GM19351 (cell line): Measurements from ENCODE around the gene ATP6V0C.
"Not testable (repeated sequence)": the region's sequence is repeated elsewhere in the genome, so short reads cannot be mapped to it uniquely, and the experiment has no call there.

ENCODE experiments used
- ATAC-seq: cut with Tn5 transposase; IDR thresholded peaks from one replicate; pipeline ENCODE4 v1.9.1; 2021; ENCODE audit warnings: mild to moderate bottlenecking, moderate library complexity; ENCODE audit not compliant: unreplicated experiment

Gene ATP6V0C

GRCh38 chr16:2527071-2527783 is 13.5 kb downstream of the ATP6V0C start:
- no peak for ATAC-seq

DNA sequence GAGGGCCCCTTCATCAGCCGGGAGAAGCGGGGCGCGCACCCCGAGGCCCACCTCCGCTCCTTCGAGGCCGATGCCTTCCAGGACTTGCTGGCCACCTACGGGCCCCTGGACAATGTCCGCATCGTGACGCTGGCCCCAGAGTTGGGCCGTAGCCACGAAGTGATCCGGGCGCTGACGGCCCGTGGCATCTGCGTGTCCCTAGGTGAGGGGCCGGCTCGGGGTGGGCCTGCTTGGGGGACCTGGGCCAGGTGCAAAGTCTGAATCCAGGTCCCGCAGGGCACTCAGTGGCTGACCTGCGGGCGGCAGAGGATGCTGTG is 14.0 kb downstream of the ATP6V0C start:
- ATAC-seq, result no peak

DNA sequence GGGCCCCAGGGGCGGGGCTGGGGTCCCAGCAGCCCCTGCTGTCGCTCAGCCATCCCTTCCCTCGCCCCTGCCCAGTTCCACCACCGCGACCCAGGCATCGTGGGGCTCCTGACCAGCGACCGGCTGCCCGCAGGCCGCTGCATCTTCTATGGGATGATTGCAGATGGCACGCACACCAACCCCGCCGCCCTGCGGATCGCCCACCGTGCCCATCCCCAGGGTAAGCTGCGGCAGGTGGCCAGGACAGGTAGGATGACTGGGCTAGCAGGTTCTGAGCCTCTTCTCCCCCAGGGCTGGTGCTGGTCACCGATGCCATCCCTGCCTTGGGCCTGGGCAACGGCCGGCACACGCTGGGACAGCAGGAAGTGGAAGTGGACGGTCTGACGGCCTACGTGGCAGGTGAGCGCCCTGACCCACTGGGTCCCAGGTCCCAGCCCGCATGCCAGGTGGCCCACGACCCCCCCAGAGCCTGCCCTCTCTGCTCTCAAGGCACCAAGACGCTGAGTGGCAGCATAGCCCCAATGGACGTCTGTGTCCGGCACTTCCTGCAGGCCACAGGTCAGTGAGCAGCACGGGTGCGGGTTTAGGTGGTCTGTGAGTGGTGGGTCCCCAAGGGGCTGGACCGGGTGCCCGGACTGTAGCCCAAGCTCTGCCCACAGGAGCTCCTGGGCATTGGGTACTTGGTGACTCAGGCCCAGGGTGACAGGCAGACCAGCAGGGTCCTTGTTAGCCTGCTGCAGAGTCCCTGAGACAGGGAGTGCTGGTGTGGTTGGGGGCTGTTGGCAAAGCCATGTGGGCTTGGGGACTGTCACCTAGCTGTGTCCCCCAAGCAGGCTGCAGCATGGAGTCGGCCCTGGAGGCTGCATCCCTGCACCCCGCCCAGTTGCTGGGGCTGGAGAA is 14.7 kb downstream of the ATP6V0C start:
- ATAC-seq, result no peak

DNA sequence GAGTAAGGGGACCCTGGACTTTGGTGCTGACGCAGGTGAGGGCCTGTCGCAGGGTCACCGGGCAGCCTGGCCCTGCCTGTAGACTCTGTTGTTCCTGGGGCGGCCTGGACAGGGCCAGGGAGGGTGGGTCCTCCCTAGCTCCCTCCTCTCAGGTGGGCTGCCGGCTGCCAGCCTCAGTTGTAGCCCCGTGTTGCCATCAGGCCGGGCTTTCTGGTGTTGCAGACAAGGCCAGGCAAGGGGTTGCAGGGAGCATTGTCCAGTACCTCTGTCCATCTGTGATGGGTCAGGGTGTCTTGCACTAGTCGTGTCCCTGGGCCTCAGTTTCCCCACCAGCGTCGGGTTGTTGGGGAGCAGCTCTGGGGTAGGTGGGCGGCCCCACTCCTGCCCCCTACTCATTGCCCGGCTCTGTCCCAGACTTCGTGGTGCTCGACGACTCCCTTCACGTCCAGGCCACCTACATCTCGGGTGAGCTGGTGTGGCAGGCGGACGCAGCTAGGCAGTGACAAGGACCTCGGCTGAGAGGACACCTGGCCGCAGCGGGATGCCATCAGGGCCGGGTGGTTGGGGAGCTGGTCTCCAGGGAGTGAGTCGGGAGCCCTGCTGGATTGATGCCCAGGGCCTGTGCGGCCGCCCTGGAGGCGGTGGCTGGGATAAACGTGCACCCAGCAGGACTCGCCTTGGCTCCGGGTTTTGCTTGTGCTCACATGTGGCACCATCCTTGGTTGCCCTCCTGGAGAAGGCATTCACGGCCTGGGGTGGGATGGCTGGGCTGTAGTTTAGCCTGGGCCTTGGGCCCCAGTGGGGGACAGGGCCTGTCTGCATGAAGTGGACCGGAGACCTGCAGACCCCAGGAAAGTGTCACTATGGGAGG is 15.5 kb downstream of the ATP6V0C start:
- no peak for ATAC-seq

DNA sequence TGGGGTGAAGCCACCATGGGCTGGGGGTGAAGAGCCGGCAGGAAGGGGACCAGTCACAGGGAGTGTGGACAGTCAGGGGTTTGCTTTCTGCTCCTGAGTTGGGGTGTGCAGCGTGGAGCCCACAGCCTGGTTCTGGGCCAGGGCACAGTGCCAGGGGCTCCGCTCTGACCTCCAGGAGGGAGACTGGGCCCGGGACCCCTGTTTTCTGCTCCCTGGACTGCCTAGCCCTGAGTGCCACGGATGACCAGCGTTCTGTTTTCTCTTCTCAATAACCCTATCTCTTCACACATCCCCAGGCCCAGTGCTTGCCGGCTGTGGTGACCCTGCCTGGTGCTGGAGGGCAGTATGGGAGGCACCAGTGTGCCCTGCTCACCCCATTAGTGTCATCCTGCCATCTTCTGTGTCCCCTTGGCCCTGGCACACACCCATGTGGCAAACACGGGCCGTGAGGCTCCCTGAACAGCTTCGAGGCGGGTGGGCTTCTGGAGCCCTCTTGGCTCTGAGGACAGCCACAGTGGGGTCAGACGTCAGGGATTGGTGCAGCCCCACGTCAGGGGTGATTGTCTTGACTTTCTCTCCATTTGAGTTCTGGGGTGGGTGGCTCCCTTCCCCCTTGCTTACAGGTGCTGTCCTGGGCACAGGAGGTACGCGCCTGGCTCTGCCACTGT is 16.3 kb downstream of the ATP6V0C start:
- ATAC-seq, result no peak

DNA sequence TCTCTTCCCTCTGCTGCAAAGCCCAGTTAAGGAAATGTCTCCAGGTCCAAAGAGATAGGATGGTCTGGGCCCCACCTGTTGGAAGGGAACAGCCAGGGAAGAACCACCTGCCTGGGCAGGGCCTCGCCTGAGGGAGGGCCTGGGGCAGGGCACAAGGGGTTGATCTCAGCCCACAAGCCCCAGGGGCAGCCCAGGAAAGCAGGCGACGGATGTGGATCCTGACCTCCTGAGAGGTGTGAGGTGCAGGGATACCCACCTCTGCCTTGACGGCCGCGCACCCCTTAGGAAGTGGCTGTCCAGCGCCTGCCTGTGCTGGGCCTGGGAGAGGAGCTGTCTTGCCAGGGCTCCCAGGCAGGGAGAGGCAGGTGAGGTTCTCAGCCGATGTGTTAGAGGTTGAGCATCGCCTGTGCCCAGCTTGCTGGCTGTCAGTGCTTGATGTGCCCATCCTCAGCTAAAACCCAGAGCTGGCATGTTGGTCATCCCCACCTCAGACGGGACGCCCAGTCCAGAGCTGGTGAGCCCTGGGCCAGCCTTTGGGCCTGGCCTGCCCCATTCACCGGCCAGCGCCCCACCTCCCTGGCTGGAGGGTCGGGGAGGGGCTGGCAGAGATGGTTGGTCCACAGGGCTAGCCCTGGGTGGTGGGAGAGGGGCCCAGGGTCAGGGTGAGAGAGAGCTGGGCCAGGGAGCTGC is 17.0 kb downstream of the ATP6V0C start:
- ATAC-seq, result no peak

GRCh38 chr16:2531371-2531695 is 17.6 kb downstream of the ATP6V0C start, which contains the start of gene CEMP1:
TSS of gene CEMP1 (minus strand) at chr16:2531408. CDS start at chr16:2531073, 335 bp downstream.
- no peak for ATAC-seq

DNA sequence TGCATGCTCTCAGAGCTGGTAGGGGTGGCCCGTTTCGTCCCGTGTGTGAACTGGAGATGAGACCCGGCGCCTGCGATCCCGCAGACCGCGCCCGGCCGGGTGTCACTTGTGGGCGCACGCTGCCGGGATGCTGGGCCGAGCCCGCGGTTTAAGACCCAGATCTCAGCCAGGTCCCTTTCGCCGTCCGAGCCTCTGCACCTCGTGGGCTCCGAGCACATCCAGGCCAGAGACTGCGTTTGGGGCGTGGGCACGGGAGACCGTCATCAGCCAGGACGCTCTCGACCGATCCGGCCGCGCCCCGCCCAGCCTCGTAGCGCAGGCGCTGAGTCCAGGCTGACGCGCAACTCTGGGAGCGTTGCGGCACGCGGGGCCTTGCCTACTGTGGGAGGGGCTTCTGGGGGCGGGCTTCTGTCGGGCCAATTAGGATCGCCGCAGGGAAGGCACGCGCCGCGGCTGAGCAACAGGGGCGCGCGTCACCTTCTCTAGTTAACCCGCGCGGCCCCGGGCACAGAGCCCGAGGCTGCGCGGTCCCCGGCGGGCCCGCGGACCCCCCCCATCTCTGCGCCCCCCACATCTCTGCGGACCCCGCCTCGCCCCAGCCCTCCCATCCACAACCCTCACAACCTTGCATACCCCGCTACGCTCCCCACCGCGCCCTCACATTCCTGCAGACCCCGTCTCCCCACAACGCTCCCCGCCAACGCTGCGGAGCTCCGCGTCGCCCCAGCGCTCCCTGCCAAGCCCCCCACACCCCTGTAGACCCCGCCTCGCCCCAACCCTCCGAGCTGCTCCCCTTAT is 18.1 kb downstream of the ATP6V0C start:
- peak; percentile 88 for ATAC-seq

- ATAC-seq, result no peak
Measured at GRCh38 chr16:2532494-2533141, 18.9 kb downstream of the ATP6V0C start.

DNA sequence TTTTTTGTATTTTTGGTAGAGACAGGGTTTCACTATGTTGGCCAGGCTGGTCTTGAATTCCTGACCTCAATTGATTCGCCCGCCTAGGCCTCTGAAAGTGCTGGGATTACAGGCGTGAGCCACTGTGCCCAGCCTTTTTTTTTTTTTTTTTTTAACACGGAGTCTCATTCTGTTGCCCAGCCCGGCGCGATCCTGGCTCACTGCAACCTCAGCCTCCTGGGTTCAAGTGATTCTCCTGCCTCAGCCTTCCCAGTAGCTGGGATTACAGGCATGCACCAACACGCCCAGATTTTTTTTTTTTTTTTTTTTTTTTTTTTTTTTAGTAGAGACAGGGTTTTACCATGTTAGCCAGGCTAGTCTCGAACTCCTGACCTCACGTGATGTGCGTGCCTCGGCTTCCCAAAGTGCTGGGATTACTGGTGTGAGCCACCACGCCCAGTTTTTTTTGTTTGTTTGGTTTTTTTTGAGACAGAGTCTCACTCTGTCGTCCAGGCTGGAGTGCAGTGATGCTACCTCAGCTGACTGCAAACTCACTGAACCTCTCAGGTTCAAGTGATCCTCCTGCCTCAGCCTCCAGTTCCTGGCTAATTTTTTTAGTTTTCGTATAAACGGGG is 19.5 kb downstream of the ATP6V0C start:
- not testable (repeated sequence) for ATAC-seq

DNA sequence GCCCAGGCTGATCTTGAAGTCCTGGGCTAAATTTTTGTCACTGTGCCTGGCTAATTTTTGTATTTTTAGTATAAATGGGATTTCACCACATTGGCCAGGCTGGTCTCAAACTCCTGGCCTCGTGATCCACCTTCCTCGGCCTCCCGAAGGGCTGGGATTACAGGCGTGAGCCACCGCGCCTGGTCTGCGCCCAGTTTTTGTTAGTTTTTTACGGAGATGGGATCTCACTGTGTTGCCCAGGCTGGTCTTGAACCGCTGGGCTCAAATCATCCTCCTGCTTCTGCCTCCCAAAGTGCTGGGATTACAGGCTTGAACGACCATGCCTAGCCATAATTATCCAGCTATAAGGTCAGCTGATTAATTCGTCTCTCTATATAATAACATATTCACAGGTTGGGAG is 20.2 kb downstream of the ATP6V0C start:
- ATAC-seq, result no peak

DNA sequence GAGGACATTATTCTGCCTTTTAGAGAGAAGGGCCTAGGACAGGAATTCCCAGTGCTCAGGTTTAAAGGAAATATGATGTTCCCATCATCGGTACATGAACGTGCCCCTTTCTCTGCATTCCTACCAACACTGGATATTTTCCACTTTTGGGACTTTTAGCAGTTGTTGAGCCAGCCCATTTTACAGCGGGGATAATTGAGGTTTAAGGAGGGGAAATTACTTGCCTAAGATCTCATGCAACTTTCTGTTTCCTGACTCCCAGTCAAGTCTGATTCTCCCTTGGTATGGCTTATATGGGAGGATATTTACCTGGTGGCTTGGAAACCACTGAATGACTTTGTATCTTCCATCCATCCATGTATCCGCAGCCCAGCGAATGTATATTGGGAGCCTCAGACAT is 20.6 kb downstream of the ATP6V0C start:
- not testable (repeated sequence) for ATAC-seq

- no peak for ATAC-seq
Measured at GRCh38 chr16:2535625-2536013, 21.9 kb downstream of the ATP6V0C start.

DNA sequence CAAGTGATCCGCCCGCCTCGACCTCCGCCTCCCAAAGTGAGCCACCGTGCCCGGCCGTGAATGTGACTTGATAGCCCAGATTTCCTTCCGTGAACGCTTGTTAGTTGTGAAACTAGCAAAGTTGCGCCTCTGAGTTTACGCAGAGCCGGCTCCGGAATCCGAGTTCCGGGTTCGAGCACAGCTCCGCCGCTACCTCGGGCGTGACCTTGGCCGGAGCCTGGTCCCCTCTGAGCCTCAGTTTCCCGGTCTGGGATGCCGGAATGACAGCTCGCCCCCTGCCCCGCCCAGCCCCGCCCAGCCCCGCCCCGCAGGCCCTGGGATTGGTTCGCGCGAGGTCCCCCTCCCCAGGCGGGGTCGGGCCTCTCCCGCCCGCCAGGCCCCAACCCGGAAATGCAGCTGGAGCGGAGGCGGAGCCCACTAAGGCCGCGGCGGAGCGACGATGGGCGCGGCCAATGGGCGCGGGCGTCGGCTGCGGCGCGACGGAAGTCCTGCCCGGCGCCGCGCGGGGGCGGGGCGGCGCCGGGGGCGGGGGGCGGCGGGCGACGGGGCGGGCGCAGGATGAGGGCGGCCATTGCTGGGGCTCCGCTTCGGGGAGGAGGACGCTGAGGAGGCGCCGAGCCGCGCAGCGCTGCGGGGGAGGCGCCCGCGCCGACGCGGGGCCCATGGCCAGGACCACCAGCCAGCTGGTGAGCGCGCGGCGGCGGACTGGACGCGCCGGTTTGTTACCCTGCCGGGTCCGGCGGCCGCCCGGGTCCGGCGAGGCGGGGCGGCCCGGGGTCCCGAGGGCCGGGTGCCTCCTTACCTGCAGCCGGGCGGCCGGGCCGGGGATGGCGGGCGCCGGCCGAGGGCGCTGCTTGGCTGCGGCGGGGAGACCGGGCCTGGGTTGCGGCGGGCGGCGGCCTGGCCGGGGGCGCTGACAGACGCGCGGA is 24.0 kb downstream of the ATP6V0C start, which contains the start of gene PDPK1:
Gene PDPK1, plus strand, starts transcription at position 571 of the 929 bp plus-strand sequence. Its CDS starts 92 bp downstream, at position 663.
- peak; percentile 83 for ATAC-seq

DNA sequence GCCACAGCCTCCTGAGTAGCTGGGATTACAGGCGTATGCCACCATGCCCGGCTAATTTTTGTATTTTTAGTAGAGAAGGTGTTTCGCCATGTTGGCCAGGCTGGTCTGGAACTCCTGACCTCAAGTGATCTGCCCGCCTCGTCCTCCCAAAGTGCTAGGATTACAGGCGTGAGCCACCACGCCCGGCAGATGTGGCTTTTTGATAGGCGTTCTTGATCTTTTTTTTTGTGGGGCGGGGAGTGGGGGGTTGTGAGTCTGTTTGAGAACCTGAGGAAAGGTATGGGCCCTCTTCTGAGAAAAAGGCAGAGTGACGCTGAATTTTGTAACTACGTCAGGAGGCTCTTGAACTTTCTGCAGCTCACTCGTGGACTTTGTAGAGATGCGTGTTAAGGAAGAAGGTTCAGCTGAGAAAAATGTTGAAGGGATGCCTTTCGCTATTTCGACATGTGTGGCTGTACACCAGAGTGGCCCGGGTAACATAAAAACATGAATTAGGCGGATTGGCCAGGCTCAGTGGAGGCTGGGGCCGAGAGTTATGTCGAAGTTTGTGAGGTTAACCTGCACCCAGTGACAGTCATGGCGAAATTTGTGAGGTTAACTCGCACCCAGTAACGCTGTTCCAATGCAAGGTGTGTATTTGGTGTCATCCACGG is 25.6 kb downstream of the ATP6V0C start:
- ATAC-seq, result not testable (repeated sequence)

DNA sequence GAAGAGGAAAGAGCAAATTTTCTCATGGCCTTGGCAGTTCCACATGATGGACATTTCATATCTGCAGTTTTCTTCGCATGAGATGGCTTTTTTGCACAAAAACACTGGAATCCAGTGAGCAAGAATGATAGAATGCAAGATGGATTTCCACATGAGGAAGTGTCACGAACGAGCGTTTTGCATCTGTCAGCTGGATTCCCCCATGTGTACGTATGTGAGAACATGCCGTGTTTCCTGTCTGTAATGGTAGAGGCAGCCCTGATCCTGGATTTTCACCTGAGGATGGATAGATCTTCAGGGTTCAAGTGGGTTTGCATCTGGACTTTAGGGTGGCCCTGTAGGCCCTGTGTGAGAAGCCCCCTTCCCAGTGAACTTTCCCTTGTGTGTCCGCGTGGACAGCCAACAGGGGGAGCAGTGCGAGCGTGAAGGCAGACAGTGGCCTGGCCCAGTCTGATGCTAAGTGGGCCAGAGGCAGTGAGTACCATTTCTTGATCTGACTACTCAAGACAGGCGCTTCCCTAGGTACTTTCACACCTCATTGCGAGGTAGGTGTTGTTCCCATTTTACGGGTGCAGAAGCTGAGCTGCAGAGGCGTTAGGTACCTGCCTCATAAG is 26.2 kb downstream of the ATP6V0C start:
- ATAC-seq, result not testable (repeated sequence)
